Esophagus (tissue), 2 donors: ENCODE data around the gene ATP10A. TPM values are rescaled to one million over a fixed set of nuclear protein-coding genes. Genes with fewer than 3 reads are reported as not detected.

ENCODE experiments used
- H3K27ac ChIP-seq, 2 donors: one replicate each; pipeline ENCODE4 v1.5.1; 2013; ENCODE audit warnings: low read depth in 2 of 2, mild to moderate bottlenecking in 2 of 2, inconsistent platforms in 1 of 2, low read length in 1 of 2, moderate library complexity in 1 of 2
- H3K27me3 ChIP-seq, 2 donors: one replicate each; pipeline ENCODE4 v1.6.1; 2013; ENCODE audit warnings: low read length in 2 of 2, control low read depth in 1 of 2, mild to moderate bottlenecking in 1 of 2; ENCODE audit not compliant: insufficient read depth in 2 of 2, control insufficient read depth in 1 of 2
- H3K36me3 ChIP-seq, 2 donors: one replicate each; pipeline ENCODE4 v1.6.1; 2013; ENCODE audit warnings: low read length in 1 of 2; ENCODE audit not compliant: control insufficient read depth in 2 of 2, insufficient read depth in 2 of 2
- H3K4me1 ChIP-seq, 2 donors: one replicate each; pipeline ENCODE4 v1.6.1; 2013; ENCODE audit warnings: low read length in 1 of 2; ENCODE audit not compliant: control insufficient read depth in 2 of 2, insufficient read depth in 2 of 2
- H3K4me3 ChIP-seq, 2 donors: one replicate each; pipeline ENCODE4 v1.5.1; 2013; ENCODE audit warnings: low read length in 2 of 2, mild to moderate bottlenecking in 2 of 2, low read depth in 1 of 2, moderate library complexity in 1 of 2
- H3K9me3 ChIP-seq, 2 donors: one replicate each; pipeline ENCODE4 v1.6.1; 2013; ENCODE audit warnings: mild to moderate bottlenecking in 2 of 2, low read depth in 1 of 2, low read length in 1 of 2, moderate library complexity in 1 of 2; ENCODE audit not compliant: control insufficient read depth in 2 of 2, insufficient read depth in 1 of 2
- WGBS, 2 donors: extraction: QIAGEN DNeasy Blood & Tissue Kit; methylation state at CpG; one replicate each; pipeline ENCODE4 v1.1.7; 2013; 5-methylcytosine and 5-hydroxymethylcytosine counted together
- polyA plus RNA-seq, 2 donors: library from polyadenylated mRNA; stranded (reverse); fragments of 200-250 nt; gene quantifications; one replicate each; pipeline ENCODE4 v1.2.3, GENCODE V29; 2013
- donor health status: healthy with polysubstance abuse.
- donor health status: Bipolar disorder and iron deficiency.

Gene ATP10A
- polyA plus RNA-seq, 2 donors, result 0.79 to 0.86 TPM

DNA sequence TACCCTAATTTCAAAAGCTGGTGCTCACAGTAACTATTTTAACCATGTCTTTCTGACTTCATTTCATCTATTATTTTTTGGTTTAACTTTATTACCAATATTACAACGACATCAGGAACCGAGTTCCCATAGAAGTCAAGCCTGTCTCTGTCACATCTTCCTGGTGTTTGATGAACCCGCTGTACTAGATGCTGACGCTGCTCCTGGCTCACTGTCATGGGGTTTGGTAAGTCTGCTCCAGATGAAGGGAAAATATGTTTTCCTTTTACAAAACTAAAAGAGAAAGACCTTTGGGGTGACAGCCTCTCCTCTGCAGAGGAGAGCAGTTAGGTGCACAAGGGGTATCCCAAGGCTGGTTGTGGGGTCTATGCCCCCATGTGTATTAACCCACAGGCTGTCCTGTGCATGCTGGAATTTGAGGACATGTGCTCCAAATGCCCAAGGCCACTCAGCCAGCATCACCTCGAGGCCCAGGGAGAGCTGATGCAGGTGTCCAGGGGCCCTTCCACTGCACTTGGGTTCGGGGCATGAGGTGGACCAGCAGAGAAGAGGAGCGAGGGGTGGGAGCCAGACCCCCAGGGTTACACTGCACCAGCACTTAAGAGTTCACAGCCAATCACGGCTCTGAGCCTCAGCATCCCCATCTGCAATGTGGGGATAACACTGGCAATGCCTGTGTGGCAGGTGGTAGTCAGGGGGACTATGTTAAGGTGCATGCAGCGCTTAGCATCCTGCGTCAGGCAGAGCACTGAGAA lies 62.2 kb downstream of the ATP10A start:
- Histone ChIP-seq H3K27ac (no peak overlapping the region), H3K4me1 (peaks cover 0 to 9% of the 10 kb centered on the region in 2 donors), H3K9me3 (no peaks in the 10 kb centered on the region), H3K4me3 (no peak overlapping the region), H3K27me3 (no peaks in the 10 kb centered on the region), H3K36me3 (peaks cover 0 to 2% of the 10 kb centered on the region in 2 donors)
- 89 to 90% methylated on average over 10 of the region's 10 CpGs for WGBS, 2 donors

DNA sequence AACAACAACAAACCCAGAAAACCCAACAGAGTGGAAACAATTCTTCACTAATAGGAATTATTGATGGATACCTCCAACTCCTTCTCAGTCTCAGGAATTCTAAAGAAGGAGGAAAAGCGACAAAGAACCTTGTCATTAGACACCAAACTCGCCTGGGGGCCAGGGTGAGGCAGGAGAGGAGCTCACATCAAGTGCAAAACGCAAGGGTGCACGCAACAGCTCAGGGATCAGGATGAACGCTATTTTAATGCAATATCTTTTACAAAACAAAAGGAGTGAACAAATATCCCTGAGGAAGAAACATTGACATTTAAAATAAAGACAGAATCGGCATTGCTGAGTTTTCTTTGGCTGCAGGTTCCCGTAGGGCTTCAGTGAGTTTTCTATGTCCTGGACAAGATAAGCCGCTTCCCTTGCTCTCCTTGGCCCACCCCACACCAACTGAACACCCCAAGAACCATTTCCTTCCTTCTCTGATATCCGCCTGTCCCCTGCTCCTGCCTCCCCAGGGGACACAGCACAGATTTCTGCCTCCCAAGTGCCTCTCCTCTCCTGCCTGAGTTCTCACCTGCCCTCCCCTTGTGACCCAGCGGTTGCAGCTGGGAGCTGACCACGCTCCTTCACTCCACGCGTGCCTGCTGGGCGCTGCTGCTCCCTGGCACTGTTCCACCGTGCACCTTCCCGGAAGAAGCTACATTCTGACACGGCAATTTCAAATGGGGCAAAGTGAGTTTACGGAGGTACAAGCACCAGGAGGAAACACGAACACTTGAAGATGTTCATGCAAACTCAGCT lies 63.0 kb downstream of the ATP10A start:
- H3K27me3 ChIP-seq, result no peaks in the 10 kb centered on the region
- peaks cover 0 to 9% of the 10 kb centered on the region in 2 donors for H3K4me1 ChIP-seq
- peaks cover 0 to 2% of the 10 kb centered on the region in 2 donors for H3K36me3 ChIP-seq
- WGBS, 2 donors, result 71 to 74% methylated on average over 19 of the region's 19 CpGs
- no peak overlapping the region for H3K4me3 ChIP-seq
- no peaks in the 10 kb centered on the region for H3K9me3 ChIP-seq
- H3K27ac ChIP-seq, result no peak overlapping the region

- Histone ChIP-seq H3K4me3 (no peak overlapping the region), H3K27me3 (no peaks in the 10 kb centered on the region), H3K27ac (peak overlapping the region; percentile 27 to 58), H3K4me1 (peaks cover 0 to 9% of the 10 kb centered on the region in 2 donors), H3K36me3 (no peaks in the 10 kb centered on the region), H3K9me3 (no peaks in the 10 kb centered on the region)
- 76 to 82% methylated on average over 25 of the region's 25 CpGs for WGBS, 2 donors
Measured at GRCh38 chr15:25797936-25798901, 64.9 kb downstream of the ATP10A start.

GRCh38 chr15:25797511-25797935 lies 65.6 kb downstream of the ATP10A start:
- Histone ChIP-seq H3K4me3 (no peak overlapping the region), H3K4me1 (peaks cover 0 to 9% of the 10 kb centered on the region in 2 donors), H3K36me3 (no peaks in the 10 kb centered on the region), H3K9me3 (no peaks in the 10 kb centered on the region), H3K27me3 (no peaks in the 10 kb centered on the region), H3K27ac (peak overlapping the region; percentile 5 to 58)
- whole genome bisulfite sequencing, 2 donors, result 55 to 65% methylated on average over 8 of the region's 8 CpGs

DNA sequence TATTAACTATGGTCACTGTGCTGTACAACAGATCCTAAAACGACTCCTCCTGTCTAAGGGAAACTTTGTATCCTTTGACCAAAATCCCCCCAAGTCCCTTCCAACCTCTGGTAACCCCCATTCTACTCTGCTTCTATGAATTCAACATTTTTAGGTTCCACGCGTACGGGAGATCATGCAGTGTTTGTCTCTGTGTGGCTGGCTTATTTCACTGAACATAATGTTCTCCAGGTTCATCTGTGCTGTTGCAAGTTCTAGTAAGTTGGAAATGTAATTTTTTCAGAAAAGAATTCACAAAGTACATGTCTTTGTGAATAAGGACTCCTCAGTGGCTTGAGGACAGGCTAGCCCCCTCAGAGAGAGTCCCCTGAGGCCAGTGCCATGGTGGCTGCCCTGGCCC lies 66.1 kb downstream of the ATP10A start:
- H3K27ac ChIP-seq, result peak overlapping the region in 1 of 2 donors; percentile 58
- no peaks in the 10 kb centered on the region for H3K9me3 ChIP-seq
- 83% methylated on average over 4 of the region's 4 CpGs for WGBS, 2 donors
- no peaks in the 10 kb centered on the region for H3K27me3 ChIP-seq
- H3K4me1 ChIP-seq, result peaks cover 2 to 9% of the 10 kb centered on the region in 2 donors
- H3K36me3 ChIP-seq, result no peaks in the 10 kb centered on the region
- no peak overlapping the region for H3K4me3 ChIP-seq

GRCh38 chr15:25796395-25796794 lies 66.7 kb downstream of the ATP10A start:
- no peaks in the 10 kb centered on the region for H3K27me3 ChIP-seq
- H3K27ac ChIP-seq, result no peak overlapping the region
- no peaks in the 10 kb centered on the region for H3K9me3 ChIP-seq
- H3K4me1 ChIP-seq, result peaks cover 2 to 9% of the 10 kb centered on the region in 2 donors
- H3K36me3 ChIP-seq, result no peaks in the 10 kb centered on the region
- no peak overlapping the region for H3K4me3 ChIP-seq
- 82 to 84% methylated on average over 7 of the region's 7 CpGs for WGBS, 2 donors

DNA sequence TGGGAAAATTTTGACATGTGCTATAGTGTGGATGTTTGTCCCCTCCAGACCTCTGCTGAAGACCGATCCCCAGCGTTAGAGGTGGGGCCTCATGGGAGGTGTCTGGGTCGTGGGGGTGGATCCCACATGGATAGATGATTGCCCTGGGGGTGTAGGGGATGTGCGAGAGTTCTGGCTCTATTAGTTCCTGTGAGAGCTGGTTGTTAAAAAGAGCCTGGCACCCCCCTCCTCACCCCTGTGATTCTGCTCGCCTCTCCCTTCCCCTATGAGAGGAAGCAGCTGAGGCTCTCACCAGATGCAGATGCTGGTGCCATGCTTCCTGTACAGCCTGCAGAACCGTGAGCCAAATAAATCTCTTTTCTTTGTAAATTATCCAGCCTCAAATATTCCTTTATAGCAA lies 67.4 kb downstream of the ATP10A start:
- no peak overlapping the region for H3K4me3 ChIP-seq
- no peaks in the 10 kb centered on the region for H3K36me3 ChIP-seq
- WGBS, 2 donors, result 49 to 55% methylated on average over 6 of the region's 6 CpGs
- H3K4me1 ChIP-seq, result peaks cover 2 to 5% of the 10 kb centered on the region in 2 donors
- no peak overlapping the region for H3K27ac ChIP-seq
- H3K27me3 ChIP-seq, result no peaks in the 10 kb centered on the region
- no peaks in the 10 kb centered on the region for H3K9me3 ChIP-seq

GRCh38 chr15:25795061-25795460 lies 68.1 kb downstream of the ATP10A start:
- Histone ChIP-seq H3K9me3 (no peaks in the 10 kb centered on the region), H3K4me3 (no peak overlapping the region), H3K4me1 (peaks cover 2 to 5% of the 10 kb centered on the region in 2 donors), H3K27ac (no peak overlapping the region), H3K36me3 (no peaks in the 10 kb centered on the region), H3K27me3 (no peaks in the 10 kb centered on the region)
- WGBS, 2 donors, result 83 to 87% methylated on average over 9 of the region's 9 CpGs
